Tibial nerve (tissue), 4 donors: ENCODE results near the gene NUP107.

Experiments
- EP300 ChIP-seq, 2 donors: sonication (generic); formaldehyde crosslinking; IDR thresholded peaks; one replicate each; pipeline ENCODE4 v1.6.1; 2017; ENCODE audit warnings: antibody characterized with exemption in 2 of 2, mild to moderate bottlenecking in 1 of 2
- POLR2A ChIP-seq, 2 donors: fragments of 450-650 bp; IDR thresholded peaks; one replicate each; pipeline ENCODE4 v1.6.1; 2017; ENCODE audit warnings: antibody characterized with exemption in 2 of 2, mild to moderate bottlenecking in 2 of 2, moderate library complexity in 2 of 2
- TF ChIP-seq, protein P1 (sequence below), 5 experiments: fragments of 200-600 bp in 3 of 5; fragments of 450-650 bp in 2 of 5; sonication (generic) in 3 of 5; IDR thresholded peaks; one replicate each; pipeline ENCODE4 v1.5.1; 2016 to 2019; ENCODE audit warnings: antibody characterized with exemption in 5 of 5, mild to moderate bottlenecking in 3 of 5, moderate library complexity in 2 of 5

DNA sequence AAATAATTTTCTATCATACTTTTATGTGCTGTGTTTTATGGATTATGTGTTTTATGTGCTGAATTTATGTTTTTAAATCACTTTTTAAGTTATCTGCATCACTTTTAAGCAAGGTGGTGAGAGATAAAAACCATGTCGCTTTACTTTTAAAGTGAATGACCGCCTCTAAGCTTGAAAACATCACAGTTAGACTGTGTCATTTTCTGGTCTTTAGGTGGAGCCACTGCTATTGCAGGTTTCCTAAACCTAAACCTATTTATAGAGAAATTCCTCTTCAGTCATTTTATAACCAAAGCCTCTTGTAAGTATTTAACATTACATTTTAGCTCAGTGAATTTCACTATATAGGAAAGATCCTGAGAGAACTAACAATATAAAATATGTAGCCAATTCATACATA is 100.2 kb downstream of the NUP107 start:
- TF ChIP-seq, protein P1, sequence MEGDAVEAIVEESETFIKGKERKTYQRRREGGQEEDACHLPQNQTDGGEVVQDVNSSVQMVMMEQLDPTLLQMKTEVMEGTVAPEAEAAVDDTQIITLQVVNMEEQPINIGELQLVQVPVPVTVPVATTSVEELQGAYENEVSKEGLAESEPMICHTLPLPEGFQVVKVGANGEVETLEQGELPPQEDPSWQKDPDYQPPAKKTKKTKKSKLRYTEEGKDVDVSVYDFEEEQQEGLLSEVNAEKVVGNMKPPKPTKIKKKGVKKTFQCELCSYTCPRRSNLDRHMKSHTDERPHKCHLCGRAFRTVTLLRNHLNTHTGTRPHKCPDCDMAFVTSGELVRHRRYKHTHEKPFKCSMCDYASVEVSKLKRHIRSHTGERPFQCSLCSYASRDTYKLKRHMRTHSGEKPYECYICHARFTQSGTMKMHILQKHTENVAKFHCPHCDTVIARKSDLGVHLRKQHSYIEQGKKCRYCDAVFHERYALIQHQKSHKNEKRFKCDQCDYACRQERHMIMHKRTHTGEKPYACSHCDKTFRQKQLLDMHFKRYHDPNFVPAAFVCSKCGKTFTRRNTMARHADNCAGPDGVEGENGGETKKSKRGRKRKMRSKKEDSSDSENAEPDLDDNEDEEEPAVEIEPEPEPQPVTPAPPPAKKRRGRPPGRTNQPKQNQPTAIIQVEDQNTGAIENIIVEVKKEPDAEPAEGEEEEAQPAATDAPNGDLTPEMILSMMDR (IDR thresholded peaks at IDR 0.05), result no peak
- TF ChIP-seq EP300 (IDR thresholded peaks at IDR 0.05), result no peak
- TF ChIP-seq POLR2A (IDR thresholded peaks at IDR 0.05), result no peak
